ENCODE data around the gene KIF1A. TPM values are rescaled to one million over a fixed set of nuclear protein-coding genes. Genes with fewer than 3 reads are reported as not detected.

Gene KIF1A
- total and polyA plus RNA-seq, 2 of the 13 experiments (the other 11 are each of a cell fraction or from before 2014, with no cell fraction given): 0.01 TPM; not detected in 1

GRCh38 chr2:240766072-240766471, 53.9 kb downstream of the KIF1A start:
- H3K4me3 ChIP-seq (replicated peaks in 1 of 3; ENCODE audit: insufficient read depth in 1 of 3, low read depth in 2 of 3, low read length in 3 of 3): no peak overlapping the region
- H3K27me3 ChIP-seq (ENCODE audit: control insufficient read depth in 1 of 2, insufficient read depth in 2 of 2, low read length in 2 of 2): peaks cover 27 to 94% of the 10 kb centered on the region in 2 experiments; a peak in 4 of 5 replicates
- intact Hi-C loops (cut with micrococcal nuclease; ENCODE audit: unreplicated experiment) (no loop called here), in situ Hi-C loops (cut with HindIII; ENCODE audit: extremely low pct_ligation_motif_present, low pct_unique_long_range_greater_than_20kb) (no loop called here)
- FAIRE-seq (no peak), DNase-seq (ENCODE audit: low spot score) (no peak), ATAC-seq (no peak)
- 4% methylated on average over 4 of the region's 7 CpGs for WGBS (ENCODE audit: low lambda C conversion rate)
- no peaks in the 10 kb centered on the region for H3K4me1 ChIP-seq (ENCODE audit: insufficient read depth, low read length)
- TF ChIP-seq SRSF1 (optimal IDR thresholded peaks at IDR 0.05; ENCODE audit: low read depth, low read length): no peak
- TF ChIP-seq ZNF451 (CRISPR knock-in tag; IDR thresholded peaks at IDR 0.05): no peak
- TF ChIP-seq ZNF17 (CRISPR knock-in tag; IDR thresholded peaks at IDR 0.05): no peak
- no peak for TF ChIP-seq ZFY (CRISPR knock-in tag; IDR thresholded peaks at IDR 0.05)
- TF ChIP-seq SMARCC2 (IDR thresholded peaks at IDR 0.05): no peak
- no peaks in the 10 kb centered on the region for H3K9me3 ChIP-seq (ENCODE audit: low read length)
- BruUV-seq (replicated peaks): no TSS peak
- POLR2A ChIA-PET: no interaction called here
- H3K9ac ChIP-seq (ENCODE audit: insufficient read depth, low read depth, low read length): no peak overlapping the region
- no peak overlapping the region for H3K4me2 ChIP-seq (ENCODE audit: low read depth, low read length)
- H3K36me3 ChIP-seq (replicated peaks in 1 of 2; ENCODE audit: control insufficient read depth in 1 of 2, insufficient read depth in 2 of 2, low read length in 2 of 2): no peaks in the 10 kb centered on the region
- H2AFZ ChIP-seq (ENCODE audit: low read length): no peak overlapping the region
- no peaks in the 10 kb centered on the region for H4K20me1 ChIP-seq (ENCODE audit: insufficient read depth, low read length)
- CTCF ChIA-PET (ENCODE audit: low intra/inter-chr PET ratio, low total read pairs): no interaction called here
- no peak overlapping the region for H3K27ac ChIP-seq (ENCODE audit: extremely low read length, insufficient read depth, low read length)
- no peaks in the 10 kb centered on the region for H3K79me2 ChIP-seq (ENCODE audit: insufficient read depth, low read length)

DNA sequence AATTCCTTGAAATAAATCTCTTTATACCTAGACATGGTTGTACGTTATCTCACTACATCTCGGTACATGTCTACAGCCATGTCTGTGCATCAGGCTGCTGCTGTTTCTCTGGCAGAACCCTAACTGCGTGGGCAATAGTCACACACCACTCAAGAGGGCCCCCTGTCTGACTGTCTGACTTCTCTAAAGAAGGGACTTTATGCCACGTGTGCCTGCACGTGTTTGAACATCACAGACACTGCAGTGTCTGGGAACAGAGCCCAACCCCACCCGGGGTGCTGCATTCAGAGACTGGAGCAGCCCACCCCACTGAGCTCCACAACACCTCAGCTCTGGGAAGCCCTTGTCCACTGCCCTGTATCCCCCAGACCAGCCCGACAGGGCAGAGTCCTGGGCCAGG, 55.0 kb downstream of the KIF1A start:
- FAIRE-seq (no peak), ATAC-seq (no peak), DNase-seq (ENCODE audit: low spot score) (no peak)
- CTCF ChIA-PET (ENCODE audit: low intra/inter-chr PET ratio, low total read pairs): no interaction called here
- WGBS (ENCODE audit: low lambda C conversion rate): 14% methylated on average over 7 of the region's 7 CpGs
- TF ChIP-seq MTERF4 (CRISPR knock-in tag; IDR thresholded peaks at IDR 0.05): no peak
- TF ChIP-seq MNT (IDR thresholded peaks at IDR 0.05): peak; percentile 88
- TF ChIP-seq, protein P1, sequence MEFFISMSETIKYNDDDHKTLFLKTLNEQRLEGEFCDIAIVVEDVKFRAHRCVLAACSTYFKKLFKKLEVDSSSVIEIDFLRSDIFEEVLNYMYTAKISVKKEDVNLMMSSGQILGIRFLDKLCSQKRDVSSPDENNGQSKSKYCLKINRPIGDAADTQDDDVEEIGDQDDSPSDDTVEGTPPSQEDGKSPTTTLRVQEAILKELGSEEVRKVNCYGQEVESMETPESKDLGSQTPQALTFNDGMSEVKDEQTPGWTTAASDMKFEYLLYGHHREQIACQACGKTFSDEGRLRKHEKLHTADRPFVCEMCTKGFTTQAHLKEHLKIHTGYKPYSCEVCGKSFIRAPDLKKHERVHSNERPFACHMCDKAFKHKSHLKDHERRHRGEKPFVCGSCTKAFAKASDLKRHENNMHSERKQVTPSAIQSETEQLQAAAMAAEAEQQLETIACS (CRISPR knock-in tag; IDR thresholded peaks at IDR 0.05): no peak
- TF ChIP-seq, protein P2, sequence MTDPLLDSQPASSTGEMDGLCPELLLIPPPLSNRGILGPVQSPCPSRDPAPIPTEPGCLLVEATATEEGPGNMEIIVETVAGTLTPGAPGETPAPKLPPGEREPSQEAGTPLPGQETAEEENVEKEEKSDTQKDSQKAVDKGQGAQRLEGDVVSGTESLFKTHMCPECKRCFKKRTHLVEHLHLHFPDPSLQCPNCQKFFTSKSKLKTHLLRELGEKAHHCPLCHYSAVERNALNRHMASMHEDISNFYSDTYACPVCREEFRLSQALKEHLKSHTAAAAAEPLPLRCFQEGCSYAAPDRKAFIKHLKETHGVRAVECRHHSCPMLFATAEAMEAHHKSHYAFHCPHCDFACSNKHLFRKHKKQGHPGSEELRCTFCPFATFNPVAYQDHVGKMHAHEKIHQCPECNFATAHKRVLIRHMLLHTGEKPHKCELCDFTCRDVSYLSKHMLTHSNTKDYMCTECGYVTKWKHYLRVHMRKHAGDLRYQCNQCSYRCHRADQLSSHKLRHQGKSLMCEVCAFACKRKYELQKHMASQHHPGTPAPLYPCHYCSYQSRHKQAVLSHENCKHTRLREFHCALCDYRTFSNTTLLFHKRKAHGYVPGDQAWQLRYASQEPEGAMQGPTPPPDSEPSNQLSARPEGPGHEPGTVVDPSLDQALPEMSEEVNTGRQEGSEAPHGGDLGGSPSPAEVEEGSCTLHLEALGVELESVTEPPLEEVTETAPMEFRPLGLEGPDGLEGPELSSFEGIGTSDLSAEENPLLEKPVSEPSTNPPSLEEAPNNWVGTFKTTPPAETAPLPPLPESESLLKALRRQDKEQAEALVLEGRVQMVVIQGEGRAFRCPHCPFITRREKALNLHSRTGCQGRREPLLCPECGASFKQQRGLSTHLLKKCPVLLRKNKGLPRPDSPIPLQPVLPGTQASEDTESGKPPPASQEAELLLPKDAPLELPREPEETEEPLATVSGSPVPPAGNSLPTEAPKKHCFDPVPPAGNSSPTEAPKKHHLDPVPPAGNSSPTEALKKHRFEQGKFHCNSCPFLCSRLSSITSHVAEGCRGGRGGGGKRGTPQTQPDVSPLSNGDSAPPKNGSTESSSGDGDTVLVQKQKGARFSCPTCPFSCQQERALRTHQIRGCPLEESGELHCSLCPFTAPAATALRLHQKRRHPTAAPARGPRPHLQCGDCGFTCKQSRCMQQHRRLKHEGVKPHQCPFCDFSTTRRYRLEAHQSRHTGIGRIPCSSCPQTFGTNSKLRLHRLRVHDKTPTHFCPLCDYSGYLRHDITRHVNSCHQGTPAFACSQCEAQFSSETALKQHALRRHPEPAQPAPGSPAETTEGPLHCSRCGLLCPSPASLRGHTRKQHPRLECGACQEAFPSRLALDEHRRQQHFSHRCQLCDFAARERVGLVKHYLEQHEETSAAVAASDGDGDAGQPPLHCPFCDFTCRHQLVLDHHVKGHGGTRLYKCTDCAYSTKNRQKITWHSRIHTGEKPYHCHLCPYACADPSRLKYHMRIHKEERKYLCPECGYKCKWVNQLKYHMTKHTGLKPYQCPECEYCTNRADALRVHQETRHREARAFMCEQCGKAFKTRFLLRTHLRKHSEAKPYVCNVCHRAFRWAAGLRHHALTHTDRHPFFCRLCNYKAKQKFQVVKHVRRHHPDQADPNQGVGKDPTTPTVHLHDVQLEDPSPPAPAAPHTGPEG (CRISPR knock-in tag; IDR thresholded peaks at IDR 0.05): no peak
- POLR2A ChIA-PET: no interaction called here
- Histone ChIP-seq H3K27ac (ENCODE audit: extremely low read length, insufficient read depth, low read length) (no peak overlapping the region), H4K20me1 (ENCODE audit: insufficient read depth, low read length) (no peaks in the 10 kb centered on the region), H3K4me1 (ENCODE audit: insufficient read depth, low read length) (no peaks in the 10 kb centered on the region), H3K4me3 (replicated peaks in 1 of 3; ENCODE audit: insufficient read depth in 1 of 3, low read depth in 2 of 3, low read length in 3 of 3) (no peak overlapping the region), H3K79me2 (ENCODE audit: insufficient read depth, low read length) (no peaks in the 10 kb centered on the region), H2AFZ (ENCODE audit: low read length) (no peak overlapping the region), H3K27me3 (ENCODE audit: control insufficient read depth in 1 of 2, insufficient read depth in 2 of 2, low read length in 2 of 2) (peaks cover 27 to 96% of the 10 kb centered on the region in 2 experiments; a peak in 4 of 5 replicates), H3K36me3 (replicated peaks in 1 of 2; ENCODE audit: control insufficient read depth in 1 of 2, insufficient read depth in 2 of 2, low read length in 2 of 2) (no peaks in the 10 kb centered on the region), H3K9ac (ENCODE audit: insufficient read depth, low read depth, low read length) (no peak overlapping the region), H3K9me3 (ENCODE audit: low read length) (no peaks in the 10 kb centered on the region), H3K4me2 (ENCODE audit: low read depth, low read length) (no peak overlapping the region)
- in situ Hi-C loops (cut with HindIII; ENCODE audit: extremely low pct_ligation_motif_present, low pct_unique_long_range_greater_than_20kb) (no loop called here), intact Hi-C loops (cut with micrococcal nuclease; ENCODE audit: unreplicated experiment) (no loop called here)
- no TSS peak for BruUV-seq (replicated peaks)
